A673 (cell line): ENCODE measurements around the gene GPA33.
"Not testable (repeated sequence)": the region's sequence is repeated elsewhere in the genome, so short reads cannot be mapped to it uniquely, and the experiment has no call there.

Experiments used
- EZH2 ChIP-seq: fragments of 200-600 bp; sonication (generic); IDR thresholded peaks from 2 replicates; pipeline ENCODE4 v1.6.1; 2017; ENCODE audit warnings: borderline replicate concordance, low read depth, mild to moderate bottlenecking, mixed read lengths, antibody characterized with exemption, low read length; ENCODE audit not compliant: poor library complexity, severe bottlenecking
- TF ChIP-seq, protein P1 (sequence below): fragments of 300-800, 200-600 bp; sonication (generic); conservative IDR thresholded peaks from 2 replicates; pipeline ENCODE4 v1.5.1; 2017; ENCODE audit warnings: low read depth, mild to moderate bottlenecking, antibody characterized with exemption, low read length, moderate library complexity, mixed read lengths

GRCh38 chr1:167029553-167029952 lies 60.6 kb downstream of the GPA33 start:
- TF ChIP-seq EZH2: not testable (repeated sequence)
- TF ChIP-seq, protein P1, sequence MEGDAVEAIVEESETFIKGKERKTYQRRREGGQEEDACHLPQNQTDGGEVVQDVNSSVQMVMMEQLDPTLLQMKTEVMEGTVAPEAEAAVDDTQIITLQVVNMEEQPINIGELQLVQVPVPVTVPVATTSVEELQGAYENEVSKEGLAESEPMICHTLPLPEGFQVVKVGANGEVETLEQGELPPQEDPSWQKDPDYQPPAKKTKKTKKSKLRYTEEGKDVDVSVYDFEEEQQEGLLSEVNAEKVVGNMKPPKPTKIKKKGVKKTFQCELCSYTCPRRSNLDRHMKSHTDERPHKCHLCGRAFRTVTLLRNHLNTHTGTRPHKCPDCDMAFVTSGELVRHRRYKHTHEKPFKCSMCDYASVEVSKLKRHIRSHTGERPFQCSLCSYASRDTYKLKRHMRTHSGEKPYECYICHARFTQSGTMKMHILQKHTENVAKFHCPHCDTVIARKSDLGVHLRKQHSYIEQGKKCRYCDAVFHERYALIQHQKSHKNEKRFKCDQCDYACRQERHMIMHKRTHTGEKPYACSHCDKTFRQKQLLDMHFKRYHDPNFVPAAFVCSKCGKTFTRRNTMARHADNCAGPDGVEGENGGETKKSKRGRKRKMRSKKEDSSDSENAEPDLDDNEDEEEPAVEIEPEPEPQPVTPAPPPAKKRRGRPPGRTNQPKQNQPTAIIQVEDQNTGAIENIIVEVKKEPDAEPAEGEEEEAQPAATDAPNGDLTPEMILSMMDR: not testable (repeated sequence)
